GM19238 (cell line): ENCODE measurements around the gene LBH.

Source experiments
- DNase-seq: peaks from one replicate; pipeline ENCODE4 v3.0.0; 2011; ENCODE audit warnings: low spot score; ENCODE audit not compliant: insufficient read length

LBH gene

DNA sequence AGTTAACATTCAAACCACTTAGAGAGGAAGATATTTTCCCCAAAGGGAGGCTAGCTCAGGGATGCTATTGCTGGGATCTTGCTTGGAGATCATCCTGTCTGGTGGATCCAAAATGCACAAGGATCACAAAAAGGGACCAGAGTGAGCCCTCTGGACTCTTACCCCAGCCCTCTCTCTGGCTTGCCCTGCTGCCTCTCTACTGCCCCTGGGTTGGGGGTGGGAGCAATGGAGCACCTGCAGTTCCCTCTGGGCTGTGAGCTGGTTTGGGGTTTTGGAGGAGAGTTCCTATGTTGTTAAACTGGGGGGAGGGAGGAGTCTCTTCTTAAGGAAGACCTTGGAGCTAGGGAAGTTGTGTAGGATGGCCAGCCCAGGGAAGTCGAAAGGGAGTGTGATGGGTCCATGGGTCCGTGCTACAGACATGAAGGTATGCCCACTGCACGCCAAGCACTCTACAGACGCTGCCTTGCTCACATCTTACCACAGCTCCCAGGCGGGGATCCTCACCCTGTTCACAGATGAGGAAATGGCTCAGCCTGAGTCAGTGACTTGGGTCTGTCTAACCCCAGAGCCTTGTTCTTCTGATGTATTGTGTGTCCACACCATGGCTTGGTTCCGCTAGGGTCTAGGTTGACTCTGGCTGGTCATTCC is 3.8 kb downstream of the LBH start:
- DNase-seq, result no peak

DNA sequence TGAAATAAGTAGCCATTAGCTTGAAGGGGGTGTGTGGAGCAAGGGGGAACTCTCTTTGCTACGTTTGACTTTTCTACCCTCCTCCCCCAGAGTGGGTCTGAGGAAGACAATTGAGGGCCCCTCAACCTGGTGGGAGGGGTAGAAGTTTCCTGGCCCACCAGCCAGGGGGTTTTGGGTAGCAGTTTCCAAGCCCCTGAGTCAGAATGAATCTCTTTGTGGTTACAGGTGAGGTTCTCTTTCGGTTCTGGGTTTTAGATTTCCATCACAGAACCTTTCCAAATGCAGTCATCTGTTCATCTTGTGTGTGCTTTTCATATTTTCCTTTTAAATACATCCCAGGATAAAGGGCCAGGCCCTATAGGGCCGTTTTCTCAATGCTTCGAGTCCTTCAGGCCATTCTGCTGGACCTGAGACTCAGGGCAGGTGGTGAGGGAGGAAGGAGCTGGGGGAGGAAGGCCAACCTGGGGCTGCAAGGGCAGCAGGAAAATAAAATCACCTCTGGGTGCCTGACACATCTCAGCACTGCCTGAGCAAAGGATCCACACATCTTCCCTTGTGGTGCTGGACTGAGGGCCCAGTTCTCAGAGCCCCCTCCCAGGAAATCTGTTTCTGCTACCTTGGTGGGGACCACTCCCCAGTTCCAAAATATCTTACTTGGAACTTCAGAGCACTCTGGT is 4.7 kb downstream of the LBH start:
- DNase-seq, result no peak

- DNase-seq, result no peak
Measured at GRCh38 chr2:30236591-30237238, 5.4 kb downstream of the LBH start.

DNA sequence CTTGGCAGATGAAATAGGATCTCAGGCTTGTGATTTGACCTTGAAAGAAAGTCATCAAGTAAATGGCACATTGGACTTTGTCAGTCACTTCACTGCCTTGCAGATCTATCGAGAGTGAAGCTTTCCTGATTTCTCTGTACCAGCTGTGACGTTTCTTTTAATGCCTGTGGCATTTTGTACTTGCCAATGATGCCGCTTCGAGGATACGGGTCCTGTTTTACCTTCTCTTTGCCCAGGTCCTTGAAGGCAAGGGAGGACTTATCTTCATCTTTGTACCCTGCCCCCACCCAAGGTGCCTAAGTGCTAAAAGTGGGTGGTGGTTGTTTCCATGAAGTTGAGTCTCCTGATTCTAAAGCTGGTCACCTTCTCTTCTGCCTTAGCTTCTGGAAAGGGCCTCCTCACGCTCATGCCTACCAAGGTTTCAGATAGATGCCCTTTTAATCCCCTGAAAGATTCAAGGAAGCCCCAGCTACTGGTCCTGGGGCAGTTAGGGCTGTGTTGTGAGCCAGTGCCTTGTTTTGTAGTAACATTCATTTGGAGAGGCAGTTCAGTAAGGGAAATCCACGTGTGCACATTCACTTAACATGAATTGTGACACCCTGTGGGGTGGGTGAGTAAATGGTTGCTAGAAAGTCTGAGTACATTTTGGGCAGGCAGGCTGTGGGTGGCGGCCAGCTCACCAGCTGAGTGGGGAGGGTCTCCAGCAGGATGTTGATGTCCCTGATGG is 6.1 kb downstream of the LBH start:
- no peak for DNase-seq

DNA sequence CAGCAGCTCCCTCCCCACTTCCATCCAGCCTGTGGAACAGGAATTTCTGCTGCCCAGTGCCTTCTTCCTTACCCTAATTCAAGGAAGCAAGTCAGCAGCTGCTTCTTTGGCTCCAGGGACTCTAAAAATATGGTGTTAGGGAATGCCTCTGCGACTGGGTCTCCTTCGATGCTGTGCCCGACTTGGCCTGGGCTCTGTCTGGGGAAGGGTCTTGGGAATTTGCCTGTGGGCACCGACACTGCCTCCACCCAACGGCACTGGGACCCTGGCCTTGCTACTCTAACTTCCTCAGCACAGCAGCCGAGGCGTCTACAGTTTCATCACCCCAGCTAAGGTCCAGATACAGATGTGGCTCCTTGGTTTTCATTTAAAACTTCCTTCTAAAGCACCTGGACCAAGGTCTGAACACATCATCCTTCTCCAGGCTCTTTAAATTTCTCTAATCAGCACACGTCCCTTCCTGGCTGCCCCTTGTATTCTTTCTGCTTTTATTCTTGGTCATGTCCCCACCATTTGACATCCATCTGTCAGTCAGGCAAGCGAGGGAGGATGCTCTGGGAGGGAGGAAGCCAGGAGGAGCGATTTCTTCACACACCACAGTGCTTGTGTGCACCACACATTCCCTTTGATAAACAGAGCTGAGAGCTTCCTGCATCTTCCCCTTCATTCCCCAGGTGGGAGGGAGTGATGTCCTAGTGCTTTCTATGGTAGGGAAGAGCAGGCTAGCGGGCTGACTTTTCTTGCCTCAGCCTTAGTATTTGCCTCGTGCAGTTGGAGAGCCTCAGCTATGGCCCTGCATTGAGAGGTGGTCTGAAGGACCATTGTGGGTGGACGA is 6.8 kb downstream of the LBH start:
- DNase-seq, result no peak

DNA sequence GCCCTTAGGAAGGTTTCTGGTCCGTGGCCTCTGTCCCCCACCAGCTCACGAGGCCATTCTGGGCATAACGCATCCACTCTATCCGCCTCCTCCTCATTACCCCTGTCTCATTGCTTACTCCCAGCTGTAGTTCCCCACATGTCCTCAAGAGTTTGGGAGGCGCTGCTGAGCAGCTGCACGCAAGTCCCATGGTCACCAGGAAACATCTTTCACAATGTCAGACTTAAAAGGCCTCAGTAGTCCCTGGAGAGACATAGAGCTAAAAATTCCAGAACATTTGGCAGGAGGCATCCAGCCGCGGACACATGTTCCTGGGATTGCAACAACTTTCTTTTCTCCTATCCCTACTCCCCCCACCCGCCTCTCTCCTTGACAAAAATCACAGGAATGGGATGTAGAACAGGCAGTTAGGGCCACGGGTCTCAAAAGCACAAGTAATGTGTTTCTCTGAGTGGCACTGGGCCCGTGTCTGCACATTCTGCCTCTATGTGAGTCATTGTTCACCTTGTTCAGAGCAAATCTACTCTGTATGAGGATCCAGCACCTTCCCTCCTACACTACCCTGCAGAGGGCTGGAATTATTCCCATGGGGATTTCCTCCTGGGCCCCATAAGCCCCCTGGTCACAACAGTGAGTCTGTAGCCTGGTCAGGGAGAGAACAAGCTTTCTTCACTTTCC is 8.1 kb downstream of the LBH start:
- no peak for DNase-seq

GRCh38 chr2:30239986-30240752 is 8.8 kb downstream of the LBH start:
- DNase-seq, result no peak

DNA sequence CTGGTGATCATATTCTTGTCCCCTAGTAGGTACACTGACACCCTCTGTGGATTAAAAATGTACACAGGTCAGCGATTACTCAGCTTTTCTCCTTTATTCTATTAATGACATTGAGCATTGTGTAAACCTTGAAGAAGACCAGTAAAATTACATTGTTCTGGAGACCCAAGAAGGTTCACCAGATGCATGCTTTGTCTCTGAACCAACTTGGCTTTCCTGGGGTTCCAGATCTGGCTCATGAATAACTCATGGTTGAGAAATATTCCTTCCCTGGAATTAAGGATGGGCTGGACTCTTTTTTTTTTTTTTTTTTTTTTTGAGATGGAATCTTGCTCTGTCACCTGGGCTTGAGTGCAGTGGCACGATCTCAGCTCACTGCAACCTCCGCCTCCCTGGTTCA is 11.9 kb downstream of the LBH start:
- no peak for DNase-seq

GRCh38 chr2:30245364-30245763 is 14.0 kb downstream of the LBH start:
- DNase-seq, result no peak

GRCh38 chr2:30248791-30249190 is 17.5 kb downstream of the LBH start:
- DNase-seq, result no peak

- DNase-seq, result no peak
Measured at GRCh38 chr2:30249354-30249753, 18.0 kb downstream of the LBH start.

- no peak for DNase-seq
Measured at GRCh38 chr2:30250421-30250820, 19.1 kb downstream of the LBH start.

DNA sequence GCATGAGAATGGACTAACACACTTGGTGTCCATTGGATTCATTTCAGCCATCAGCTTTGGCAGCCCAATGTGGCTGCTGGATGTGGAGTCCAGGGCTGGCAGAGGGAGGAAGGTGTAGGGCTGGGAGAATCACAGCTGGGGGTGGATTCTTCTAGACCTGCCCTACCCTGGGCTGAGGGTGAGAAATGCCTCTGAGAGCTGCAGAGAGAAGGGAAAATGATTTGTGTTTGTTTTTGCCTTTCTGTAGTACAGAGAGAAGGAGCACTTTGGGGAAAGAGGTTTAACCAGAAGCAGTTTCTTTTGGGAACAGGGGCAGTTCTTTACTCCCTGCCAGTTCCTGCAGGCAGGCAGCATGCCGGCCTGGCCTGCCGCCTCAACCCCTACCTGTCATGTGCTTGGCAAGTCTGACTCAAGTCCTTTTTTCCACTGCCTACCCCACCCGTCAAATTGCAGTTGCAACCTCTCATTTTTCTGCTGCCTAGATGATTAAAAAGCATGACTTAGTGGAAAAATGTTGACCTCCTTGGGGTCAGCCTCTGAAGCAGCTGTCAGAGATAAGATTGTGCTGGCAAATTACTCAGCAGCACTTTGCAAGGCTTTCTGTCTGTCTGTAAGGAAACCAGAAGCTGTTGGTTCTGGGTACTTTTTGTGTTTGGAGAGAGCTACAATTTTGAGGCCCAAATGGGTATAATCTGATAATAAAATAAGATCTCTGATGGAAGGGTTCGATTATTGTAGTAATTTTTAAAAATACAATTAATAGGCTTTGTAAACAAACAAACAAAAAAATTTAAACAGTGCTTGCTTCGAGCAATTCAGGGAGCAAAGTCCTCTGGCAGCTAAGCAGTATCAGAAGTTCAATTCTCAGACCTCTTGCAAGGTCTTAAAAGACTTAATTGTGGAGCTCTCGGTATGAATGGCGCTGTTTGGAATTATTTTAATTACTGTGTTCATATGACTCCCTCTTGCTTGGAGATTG is 21.7 kb downstream of the LBH start:
- no peak for DNase-seq

GRCh38 chr2:30253873-30254684 is 22.7 kb downstream of the LBH start:
- no peak for DNase-seq

DNA sequence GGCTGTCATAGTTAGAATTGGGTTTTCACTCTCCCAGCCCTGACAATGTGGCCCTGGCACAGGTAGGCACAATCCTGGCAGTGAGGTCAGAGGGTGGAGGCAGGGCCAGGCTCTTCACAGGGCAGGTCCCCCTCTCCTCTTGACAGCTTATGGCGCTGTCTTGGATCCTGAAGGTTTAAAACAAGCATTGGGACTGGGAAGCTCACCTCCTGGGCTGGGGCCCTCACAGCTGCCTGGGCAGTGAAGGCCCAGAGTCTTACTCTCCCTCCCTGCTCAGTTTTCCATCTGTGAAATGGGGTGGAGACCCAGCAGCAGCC is 23.3 kb downstream of the LBH start:
- no peak for DNase-seq

DNA sequence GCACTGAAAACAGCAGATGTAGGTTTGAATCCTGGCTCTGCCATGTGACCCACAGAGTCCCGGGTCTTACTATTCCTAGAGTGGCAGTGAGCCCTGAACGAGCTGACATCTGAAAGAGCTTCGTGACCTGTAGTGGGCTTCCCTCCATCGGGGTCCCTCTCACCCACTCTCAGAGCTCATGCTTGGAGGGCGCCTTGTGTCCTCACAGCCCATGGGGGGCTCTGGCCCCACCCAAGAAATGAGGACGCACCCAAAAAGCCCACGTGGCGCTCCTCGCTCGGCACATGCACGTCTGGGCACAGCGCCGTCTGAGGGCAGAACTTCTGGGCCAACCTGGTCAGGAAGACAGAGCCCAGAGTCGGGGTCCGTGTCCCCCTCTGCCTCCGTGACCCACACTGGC is 23.7 kb downstream of the LBH start:
- no peak for DNase-seq

- no peak for DNase-seq
Measured at GRCh38 chr2:30255466-30256408, 24.4 kb downstream of the LBH start.
